Kidney epithelial cell (primary cell): ENCODE measurements around the gene RGL3. TPM values are rescaled to one million over a fixed set of nuclear protein-coding genes. Genes with fewer than 3 reads are reported as not detected.

Experiments used
- DNase-seq: peaks from one replicate; pipeline ENCODE4 v3.0.0-alpha.2; 2010; ENCODE audit warnings: low read depth
- H3K27me3 ChIP-seq: 2 replicates; pipeline ENCODE4 v1.6.0; 2011; ENCODE audit warnings: low read length; ENCODE audit not compliant: control insufficient read depth, insufficient read depth
- H3K36me3 ChIP-seq: 2 replicates; pipeline ENCODE4 v1.5.1; 2011; ENCODE audit warnings: low read length; ENCODE audit not compliant: control insufficient read depth, insufficient read depth
- H3K4me3 ChIP-seq: 2 replicates; pipeline ENCODE4 v1.5.1; 2011; ENCODE audit warnings: low read depth, mild to moderate bottlenecking, control low read depth, low read length
- total RNA-seq: library from RNA; depleted of rRNA; stranded (reverse); fragments of >200 nt; gene quantifications from 2 replicates; pipeline ENCODE4 v1.2.3, GENCODE V29; 2015
- TF ChIP-seq, protein P1 (sequence below): IDR thresholded peaks from 2 replicates; pipeline ENCODE4 v1.5.1; 2011; ENCODE audit warnings: mild to moderate bottlenecking, moderate library complexity, low read length, control low read depth, inconsistent platforms; ENCODE audit not compliant: insufficient read depth, poor library complexity, severe bottlenecking

RGL3 gene
- total RNA-seq, 1 donor from 2014 or later: 10.2 TPM

DNA sequence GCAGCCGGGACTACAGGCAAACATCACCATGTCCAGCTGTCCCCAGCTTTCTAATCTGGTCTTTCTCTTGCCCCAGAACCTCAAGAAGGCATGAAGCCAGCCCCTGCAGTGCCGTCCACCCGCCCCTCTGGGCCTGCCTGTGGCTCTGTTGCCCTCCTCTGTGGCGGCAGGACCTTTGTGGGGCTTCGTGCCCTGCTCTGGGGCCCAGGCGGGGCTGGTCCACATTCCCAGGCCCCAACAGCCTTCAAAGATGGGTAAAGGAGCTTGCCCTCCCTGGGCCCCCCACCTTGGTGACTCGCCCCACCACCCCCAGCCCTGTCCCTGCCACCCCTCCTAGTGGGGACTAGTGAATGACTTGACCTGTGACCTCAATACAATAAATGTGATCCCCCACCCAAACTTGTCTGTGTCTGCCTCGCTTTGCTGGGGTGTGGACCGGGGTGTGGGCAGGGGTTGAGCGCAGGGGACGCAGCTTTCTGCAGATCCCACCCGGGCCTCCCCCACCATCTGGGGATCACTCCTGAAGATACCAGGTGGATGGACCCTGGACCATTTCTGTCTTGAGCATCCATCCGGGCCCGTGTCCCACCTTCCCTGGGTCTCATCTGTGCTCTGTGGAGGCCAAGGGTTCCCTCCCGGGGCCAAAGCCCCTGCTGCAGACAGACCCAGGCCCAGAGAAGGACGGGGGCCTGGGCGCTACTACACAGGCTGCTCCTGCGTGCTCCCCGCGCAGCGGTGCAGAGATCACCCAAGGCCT lies 31.6 kb upstream of the RGL3 start:
- Histone ChIP-seq H3K27me3 (peaks cover 3% of the 10 kb centered on the region), H3K36me3 (peaks cover 2% of the 10 kb centered on the region), H3K4me3 (no peak overlapping the region)
- TF ChIP-seq, protein P1, sequence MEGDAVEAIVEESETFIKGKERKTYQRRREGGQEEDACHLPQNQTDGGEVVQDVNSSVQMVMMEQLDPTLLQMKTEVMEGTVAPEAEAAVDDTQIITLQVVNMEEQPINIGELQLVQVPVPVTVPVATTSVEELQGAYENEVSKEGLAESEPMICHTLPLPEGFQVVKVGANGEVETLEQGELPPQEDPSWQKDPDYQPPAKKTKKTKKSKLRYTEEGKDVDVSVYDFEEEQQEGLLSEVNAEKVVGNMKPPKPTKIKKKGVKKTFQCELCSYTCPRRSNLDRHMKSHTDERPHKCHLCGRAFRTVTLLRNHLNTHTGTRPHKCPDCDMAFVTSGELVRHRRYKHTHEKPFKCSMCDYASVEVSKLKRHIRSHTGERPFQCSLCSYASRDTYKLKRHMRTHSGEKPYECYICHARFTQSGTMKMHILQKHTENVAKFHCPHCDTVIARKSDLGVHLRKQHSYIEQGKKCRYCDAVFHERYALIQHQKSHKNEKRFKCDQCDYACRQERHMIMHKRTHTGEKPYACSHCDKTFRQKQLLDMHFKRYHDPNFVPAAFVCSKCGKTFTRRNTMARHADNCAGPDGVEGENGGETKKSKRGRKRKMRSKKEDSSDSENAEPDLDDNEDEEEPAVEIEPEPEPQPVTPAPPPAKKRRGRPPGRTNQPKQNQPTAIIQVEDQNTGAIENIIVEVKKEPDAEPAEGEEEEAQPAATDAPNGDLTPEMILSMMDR: no peak
- no peak for DNase-seq

DNA sequence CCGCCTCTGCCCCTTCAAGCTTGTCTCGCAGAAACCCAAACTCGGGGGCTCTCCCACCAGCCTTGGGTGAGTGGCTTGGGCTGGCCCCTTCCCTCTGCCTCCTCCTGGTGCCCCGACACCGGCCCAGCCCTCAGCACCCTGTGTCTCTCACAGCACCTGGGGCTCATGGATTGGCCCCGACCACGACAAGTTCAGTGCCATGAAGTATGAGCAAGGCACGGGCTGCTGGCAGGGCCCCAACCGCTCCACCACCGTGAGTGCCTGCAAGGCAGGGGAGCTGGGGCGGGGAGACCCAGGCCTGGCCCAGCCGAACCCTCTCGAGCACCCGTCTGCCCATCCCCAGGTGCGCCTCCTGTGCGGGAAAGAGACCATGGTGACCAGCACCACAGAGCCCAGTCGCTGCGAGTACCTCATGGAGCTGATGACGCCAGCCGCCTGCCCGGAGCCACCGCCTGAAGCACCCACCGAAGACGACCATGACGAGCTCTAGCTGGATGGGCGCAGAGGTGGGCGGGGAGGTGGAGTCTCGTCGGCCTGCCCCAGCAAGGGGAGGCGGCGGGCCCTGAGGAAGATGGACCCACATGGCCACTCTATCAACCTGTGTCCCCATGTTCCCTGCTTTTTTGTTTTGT lies 29.9 kb upstream of the RGL3 start:
- DNase-seq: no peak
- peaks cover 3% of the 10 kb centered on the region for H3K27me3 ChIP-seq
- TF ChIP-seq, protein P1: no peak
- H3K4me3 ChIP-seq: no peak overlapping the region
- peaks cover 2% of the 10 kb centered on the region for H3K36me3 ChIP-seq

DNA sequence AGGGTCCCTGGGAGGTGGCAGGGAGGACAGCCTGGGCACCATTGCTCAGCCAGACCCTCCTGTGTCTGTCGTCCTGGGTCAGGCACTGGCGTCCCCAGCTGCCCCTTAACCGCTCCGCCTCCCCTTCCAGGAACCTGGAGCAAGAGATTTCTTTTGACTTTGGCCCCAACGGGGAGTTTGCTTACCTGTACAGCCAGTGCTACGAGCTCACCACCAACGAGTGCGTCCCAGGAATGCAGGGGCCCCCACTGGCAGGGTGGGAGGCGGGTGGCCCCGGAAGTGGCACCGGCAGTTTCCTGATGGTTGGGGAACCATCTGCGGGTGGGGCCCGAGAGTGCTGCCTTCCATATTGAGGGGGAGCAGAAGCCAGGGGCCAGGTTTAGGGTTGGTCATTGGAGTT lies 29.3 kb upstream of the RGL3 start:
- Histone ChIP-seq H3K27me3 (peaks cover 3% of the 10 kb centered on the region), H3K36me3 (peaks cover 2% of the 10 kb centered on the region), H3K4me3 (no peak overlapping the region)
- DNase-seq: no peak
- TF ChIP-seq, protein P1: no peak

DNA sequence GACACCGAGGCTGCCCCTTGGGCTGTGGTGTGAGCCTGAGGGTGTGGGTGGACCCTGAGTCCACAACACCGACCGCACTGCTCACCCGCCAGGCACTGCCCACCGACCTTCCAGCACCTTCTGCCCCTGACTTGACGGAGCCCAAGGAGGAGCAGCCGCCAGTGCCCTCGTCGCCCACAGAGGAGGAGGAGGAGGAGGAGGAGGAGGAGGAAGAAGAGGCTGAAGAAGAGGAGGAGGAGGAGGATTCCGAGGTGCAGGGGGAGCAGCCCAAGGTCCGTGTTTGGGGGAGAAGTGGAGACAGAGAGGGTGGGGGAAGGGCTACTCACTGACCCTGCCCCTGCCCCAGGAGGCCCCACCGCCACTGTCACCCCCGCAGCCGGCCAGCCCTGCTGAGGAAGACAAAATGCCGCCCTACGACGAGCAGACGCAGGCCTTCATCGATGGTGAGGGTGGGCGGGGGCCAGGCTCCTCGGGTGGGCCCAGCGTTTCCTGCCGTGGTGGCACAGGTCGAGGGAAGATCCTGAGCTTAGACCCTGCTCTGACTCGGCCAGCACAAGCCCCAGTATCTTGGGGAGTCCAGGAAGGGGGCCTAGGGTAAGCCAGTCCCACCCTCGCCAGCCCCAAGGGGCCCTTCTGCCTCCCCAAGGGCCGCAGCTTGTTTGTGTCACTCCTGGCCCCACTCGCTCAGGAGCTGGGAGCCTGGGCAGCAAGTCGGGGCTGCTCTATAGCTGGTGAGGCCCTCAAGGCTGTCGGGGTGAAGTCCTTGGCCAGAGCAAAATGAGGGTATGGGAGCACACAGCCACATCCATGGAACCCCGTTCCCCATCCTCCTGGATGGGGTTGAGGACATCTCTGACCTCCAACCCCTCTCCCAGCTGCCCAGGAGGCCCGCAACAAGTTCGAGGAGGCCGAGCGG lies 28.5 kb upstream of the RGL3 start:
- TF ChIP-seq, protein P1: no peak
- Histone ChIP-seq H3K27me3 (no peaks in the 10 kb centered on the region), H3K36me3 (peaks cover 2% of the 10 kb centered on the region), H3K4me3 (no peak overlapping the region)
- DNase-seq: no peak

DNA sequence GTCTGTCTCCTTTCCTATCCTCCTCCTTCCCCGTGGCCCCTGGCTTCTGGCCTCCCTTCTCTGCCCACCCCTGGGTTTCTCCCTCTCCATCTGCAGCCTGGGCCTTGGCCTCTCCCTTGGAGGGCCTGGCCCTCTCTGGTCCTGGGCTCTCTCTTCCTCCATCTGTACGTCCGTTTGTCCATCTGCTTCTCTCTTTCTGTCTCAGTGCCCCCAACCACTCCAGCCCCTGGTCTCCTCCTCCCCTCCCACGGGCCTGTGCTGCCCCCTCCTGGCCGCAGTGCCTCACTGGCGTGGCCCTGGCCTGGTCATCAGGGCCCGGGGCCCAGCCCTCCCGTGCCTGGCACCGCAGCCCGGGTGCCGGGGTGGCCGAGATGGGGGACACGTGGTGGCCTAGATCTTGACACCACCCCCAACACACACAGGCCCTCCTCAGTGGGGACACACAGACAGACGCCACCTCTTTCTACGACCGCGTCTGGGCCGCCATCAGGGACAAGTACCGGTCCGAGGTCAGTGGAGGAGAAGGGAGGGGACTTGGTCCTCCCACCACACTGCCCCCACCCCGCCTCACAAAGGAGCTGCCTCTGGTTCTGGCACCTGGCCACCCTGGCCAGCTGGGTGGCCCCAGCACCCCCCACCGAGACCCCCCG lies 27.7 kb upstream of the RGL3 start:
- H3K36me3 ChIP-seq: peaks cover 2% of the 10 kb centered on the region
- H3K27me3 ChIP-seq: no peaks in the 10 kb centered on the region
- DNase-seq: no peak
- TF ChIP-seq, protein P1: peak; percentile 77
- H3K4me3 ChIP-seq: no peak overlapping the region
